Activated gamma-delta T cell treated with Interleukin-2 at 50 U/mL for 16 hours (primary cell): ENCODE data around the gene PRM2.

Experiments
- DNase-seq: peaks from one replicate; pipeline ENCODE4 v3.0.0-alpha.2; 2020

PRM2 gene

GRCh38 chr16:11283820-11284248, 7.6 kb upstream of the PRM2 start:
- DNase-seq: no peak

DNA sequence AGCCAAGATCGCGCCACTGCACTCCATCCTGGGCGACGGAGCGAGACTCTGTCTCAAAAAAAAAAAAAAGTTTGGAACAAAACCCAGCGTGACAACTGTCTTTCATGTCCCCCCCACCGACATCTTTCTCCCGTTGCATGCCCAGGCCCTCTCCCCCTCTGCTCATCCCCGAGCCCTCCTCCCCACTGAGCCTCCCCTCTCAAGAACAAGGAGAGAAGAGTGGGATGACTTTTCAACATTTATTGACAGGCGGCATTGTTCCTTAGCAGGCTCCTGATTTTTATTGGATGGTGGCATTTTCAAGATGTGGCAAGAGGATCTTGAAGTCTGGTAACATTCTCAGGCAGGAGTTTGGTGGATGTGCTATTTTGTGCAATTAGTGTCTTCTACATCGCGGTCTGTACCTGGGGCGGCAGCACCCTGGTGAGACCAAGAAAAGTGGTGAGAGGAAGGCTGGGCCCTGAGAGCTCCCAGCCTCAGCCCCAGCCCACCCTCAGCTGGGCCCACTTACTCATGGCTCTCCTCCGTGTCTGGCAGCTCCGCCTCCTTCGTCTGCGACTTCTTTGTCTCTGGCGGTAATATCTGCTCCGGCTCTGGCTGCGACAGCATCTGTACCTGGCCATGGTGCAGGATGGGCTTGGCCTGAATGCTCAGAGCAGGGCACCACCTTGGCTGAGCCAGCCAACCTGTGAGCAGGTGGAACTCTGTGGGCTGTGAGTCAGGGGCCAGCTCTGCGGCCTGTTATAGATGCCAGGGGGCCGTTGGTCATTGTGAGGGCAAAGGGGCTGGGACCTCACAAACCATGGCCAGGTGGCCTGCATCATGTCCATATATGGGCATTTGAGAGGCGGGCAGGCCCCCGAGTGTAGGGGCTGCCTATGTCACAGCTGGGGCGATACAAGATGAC, 4.6 kb upstream of the PRM2 start, which contains the start of gene PRM1:
TSS of gene PRM1 (minus strand) at position 715 of the 907 bp plus-strand sequence. CDS start at position 623, 92 bp downstream.
- no peak for DNase-seq

- DNase-seq: no peak
Measured at GRCh38 chr16:11278681-11279628, 2.7 kb upstream of the PRM2 start.

DNA sequence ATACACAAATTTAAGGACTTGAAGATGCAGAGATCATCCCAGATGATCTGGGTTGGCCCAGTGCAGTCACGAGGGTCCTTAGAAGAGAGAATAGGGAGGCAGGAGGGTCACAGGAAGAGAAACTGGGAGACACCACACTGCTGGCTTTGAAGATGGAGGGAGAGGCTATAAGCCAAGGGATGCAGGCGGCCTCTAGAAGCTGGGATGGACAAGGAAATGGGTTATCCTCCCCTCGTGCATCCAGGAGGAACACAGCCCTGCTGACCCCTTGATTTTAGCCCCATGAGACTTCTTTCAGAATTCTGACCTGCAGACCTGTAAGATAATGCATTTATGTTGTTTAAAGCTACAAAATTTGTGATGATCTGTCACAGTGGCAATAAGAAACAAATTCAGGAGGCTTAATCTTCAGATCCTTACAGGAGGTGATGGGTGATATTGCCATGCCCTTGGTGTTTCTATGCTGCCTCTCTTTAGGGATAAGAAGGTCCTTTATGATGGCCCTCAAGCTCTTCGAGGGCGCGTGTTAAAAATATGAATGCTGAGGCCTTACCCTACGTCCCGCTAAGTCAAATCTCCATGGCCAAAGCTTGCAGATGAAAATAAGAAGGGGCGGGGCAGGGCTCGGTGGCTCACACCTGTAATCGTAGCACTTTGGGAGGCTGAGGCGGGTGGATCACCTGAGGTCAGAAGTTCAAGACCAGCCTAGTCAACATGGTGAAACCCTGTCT, 1.5 kb upstream of the PRM2 start:
- DNase-seq: no peak

GRCh38 chr16:11276896-11277593, 765 bp upstream of the PRM2 start:
- no peak for DNase-seq

DNA sequence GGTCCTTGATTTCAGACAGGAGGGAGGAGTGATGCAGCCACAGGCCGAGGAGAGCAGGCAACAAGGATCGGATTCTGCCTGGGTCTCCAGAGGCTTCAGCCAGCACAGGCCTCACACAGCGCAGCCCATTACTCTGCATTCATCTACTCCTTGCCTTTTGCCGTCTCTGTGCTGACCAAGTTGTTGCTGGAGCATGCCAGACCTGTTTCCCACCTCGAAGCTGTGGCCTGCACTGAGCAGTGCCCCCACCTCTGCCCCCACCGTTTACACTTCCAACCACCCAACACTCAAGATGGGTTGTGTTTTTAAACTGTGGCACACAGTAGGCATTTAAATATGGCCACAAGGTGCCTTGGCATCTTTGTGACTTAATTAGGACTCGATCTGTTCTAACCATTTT, 1.3 kb downstream of the PRM2 start:
- no peak for DNase-seq

- no peak for DNase-seq
Measured at GRCh38 chr16:11273721-11274324, 2.5 kb downstream of the PRM2 start.

DNA sequence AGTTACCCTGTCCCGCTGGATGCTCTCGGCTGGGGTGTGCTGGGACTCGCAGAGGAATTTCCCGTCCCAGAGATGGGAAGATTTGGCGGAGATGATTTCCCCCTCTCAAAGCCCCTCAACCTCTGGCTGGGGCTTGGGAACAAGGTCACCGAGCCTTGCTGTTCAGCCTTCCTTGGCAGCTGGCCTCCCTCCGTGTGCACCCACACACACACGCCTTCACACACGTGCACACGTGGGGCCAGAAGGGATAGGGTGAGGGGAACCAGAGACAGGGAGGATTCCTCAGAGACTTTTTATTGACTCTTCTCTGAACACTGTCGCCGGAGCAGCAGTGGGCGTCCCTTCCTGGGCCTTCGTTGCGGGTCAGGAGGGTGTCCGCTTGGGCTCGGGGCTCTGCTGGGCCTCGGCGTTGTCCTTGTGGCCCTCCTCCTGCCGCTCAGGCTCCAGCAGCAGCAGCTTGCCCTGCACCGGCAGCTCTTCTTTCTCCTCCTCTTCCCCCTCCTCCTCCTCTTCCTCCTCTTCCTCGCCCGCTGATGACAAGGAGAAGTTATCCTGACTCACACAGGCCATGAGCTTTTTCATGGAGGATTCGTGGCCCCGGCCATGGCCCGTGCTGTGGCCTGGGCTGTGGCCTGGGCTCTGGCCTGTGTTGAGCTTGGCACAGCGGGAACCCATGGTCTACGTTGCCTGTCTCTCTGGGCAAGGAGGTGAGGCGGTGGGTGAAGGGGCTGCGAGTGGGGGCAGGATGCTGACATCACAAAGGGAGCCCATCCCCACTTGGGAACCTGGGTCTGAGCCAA, 3.2 kb downstream of the PRM2 start, which contains the start of gene PRM3:
TSS of gene PRM3 (minus strand) at position 709 of the 800 bp plus-strand sequence. CDS start at position 675, 34 bp downstream.
- no peak for DNase-seq

DNA sequence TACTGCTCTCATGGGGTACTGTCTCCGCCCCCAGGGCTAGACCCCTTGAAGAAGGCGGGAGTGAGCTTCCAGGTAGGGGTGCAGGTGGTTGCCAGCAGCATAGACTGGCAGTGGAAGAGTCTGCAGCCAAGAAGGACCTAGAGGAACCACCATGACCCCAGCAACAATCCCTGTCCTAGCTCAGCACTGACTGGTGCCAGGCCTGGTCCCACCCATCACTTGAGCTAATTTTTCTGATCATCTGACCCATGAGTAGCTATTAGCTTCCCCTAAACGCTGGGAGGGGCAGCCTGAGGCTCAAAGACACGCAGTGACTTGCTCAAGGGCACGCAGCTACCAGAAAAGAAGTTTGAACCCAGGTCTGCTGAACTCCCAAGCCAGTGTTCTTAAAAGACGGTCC, 3.8 kb downstream of the PRM2 start:
- no peak for DNase-seq

DNA sequence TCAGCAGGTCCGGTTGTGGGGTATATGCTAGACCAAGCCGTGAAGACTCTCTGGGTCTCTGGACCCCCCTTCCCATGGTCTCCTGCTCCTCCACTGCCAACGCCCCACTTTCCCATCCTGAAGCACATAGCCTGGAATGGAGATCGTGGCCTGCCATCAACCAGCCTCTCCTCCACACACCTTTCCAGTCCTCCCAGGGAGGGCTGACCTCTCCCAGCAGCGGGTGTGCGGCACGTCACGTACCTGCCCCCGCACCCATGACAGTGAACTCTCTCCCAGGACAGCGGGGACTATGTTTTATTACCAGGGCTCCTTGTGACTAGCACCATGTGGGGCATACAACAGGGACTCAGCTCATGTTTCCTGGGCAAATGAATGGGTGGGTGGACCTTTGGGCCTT, 4.7 kb downstream of the PRM2 start:
- DNase-seq: no peak

DNA sequence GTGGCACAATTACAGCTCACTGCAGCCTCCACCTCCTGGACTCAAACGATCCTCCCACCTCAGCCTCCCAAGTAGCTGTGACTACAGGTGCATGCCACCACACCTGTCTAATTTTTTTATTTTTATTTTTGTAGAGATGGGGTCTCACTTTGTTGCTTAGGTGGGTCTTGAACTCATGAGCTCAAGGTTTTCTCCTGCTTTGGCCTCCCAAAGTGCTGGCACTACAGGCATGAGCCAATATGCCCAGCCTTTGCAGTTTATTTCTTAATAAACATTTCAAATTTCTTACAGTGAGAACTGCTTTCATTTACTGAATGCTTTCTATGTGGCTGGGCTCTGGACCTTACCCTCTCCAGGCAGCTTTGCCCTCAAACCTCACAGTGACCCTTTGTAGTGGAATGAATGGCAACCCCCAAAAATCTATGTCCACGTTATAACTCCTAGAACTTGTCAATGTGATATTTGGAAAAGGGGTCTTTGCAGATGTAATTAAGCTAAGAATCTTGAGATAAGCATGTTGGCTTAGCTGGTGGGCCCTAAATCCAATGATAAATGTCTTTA, 5.6 kb downstream of the PRM2 start:
- no peak for DNase-seq

- no peak for DNase-seq
Measured at GRCh38 chr16:11268921-11269375, 7.3 kb downstream of the PRM2 start, which contains the start of gene TNP2. Gene TNP2 (minus strand): TSS chr16:11269325. CDS start chr16:11269262, 63 bp downstream.

GRCh38 chr16:11265124-11265523, 11.2 kb downstream of the PRM2 start:
- DNase-seq: no peak

DNA sequence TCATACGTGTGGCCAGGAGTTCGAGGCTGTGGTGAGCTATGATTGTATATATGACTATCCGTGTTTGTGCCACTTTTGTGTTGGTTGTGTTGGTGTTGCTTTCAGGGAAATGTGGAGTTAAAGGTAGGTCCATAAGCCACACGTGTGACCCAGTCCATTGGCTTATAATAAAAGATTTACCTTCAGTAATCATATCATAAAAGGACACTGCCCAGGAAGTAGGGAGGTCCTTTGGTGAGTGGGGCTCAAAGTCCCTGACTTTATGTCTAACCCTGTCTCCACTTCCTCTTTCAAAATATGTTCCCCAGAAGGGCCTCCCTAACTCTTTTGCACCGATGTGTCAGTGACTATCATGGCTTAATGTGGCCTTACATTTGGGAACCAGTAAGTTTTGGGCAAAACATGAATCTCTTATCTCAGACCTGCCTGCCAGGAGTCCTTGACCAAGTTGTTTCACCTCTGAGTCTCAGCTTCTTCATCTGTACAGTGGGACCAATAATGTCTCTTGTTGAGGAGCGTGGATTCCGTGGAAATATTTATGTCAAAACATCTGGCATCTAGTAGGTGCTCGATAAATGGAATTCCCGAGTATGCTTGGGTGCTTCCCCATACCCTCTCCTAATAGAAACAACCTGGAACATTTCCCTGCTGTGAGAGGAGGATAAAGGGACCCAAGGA, 12.0 kb downstream of the PRM2 start:
- no peak for DNase-seq

- DNase-seq: peak; percentile 19
Measured at GRCh38 chr16:11263737-11264136, 12.5 kb downstream of the PRM2 start.

DNA sequence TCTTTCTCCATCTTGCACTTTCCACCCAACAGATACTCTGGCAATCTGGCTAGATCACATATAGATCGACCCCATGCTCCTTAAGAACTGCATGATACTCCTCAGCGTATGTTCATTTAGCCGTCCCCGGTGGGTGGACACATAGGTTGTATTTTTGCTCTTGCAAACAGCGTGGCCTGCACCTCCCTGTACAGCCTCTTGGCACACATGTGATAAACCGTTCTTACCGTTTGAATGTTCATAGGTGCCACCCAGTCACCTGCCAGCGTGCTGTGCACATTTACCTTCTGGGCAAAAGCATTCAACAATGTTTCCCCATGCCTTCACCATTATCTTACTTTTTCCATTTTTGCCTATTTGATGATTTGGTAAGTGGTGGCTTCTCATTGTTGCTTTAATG, 13.4 kb downstream of the PRM2 start:
- no peak for DNase-seq

- no peak for DNase-seq
Measured at GRCh38 chr16:11260596-11260966, 15.7 kb downstream of the PRM2 start.

GRCh38 chr16:11259655-11260595, 16.4 kb downstream of the PRM2 start:
- DNase-seq: no peak
